Fibroblast of lung (primary cell): ENCODE data around the gene CHKA. TPM values are rescaled to one million over a fixed set of nuclear protein-coding genes. Genes with fewer than 3 reads are reported as not detected.
A peak's percentile ranks its signal among the peaks of the same experiment; 100 is the strongest.

Experiments
- DNase-seq, 2 donors: peaks; one replicate each; pipeline versions ENCODE4 v3.0.0 to v3.0.0-alpha.2; 2010; ENCODE audit warnings: low read depth in 2 of 2
- H2AFZ ChIP-seq: 2 replicates; pipeline ENCODE4 v1.5.1; 2012; ENCODE audit warnings: low read length, control low read depth, inconsistent platforms
- H3K27ac ChIP-seq: 2 replicates; pipeline ENCODE4 v1.5.1; 2011; ENCODE audit warnings: low read length, control low read depth; ENCODE audit not compliant: insufficient read depth
- H3K27me3 ChIP-seq: 2 replicates; pipeline ENCODE4 v1.5.1; 2011; ENCODE audit warnings: mild to moderate bottlenecking, low read length; ENCODE audit not compliant: control insufficient read depth, insufficient read depth
- H3K36me3 ChIP-seq: 2 replicates; pipeline ENCODE4 v1.5.1; 2011; ENCODE audit warnings: low read length; ENCODE audit not compliant: control insufficient read depth, insufficient read depth
- H3K4me1 ChIP-seq: 2 replicates; pipeline ENCODE4 v1.5.1; 2011; ENCODE audit warnings: low read length; ENCODE audit not compliant: control insufficient read depth, insufficient read depth; ENCODE audit errors: extremely low read depth
- H3K4me2 ChIP-seq: 2 replicates; pipeline ENCODE4 v1.5.1; 2011; ENCODE audit warnings: low read length, control low read depth; ENCODE audit not compliant: insufficient read depth; ENCODE audit errors: extremely low read depth
- H3K4me3 ChIP-seq, 4 experiments: fragments of 200-600 bp in 1 of 4; sonication (generic) in 1 of 4; replicated peaks in 1 of 4; 2 replicates each; pipeline ENCODE4 v1.5.1; 2011 to 2016; ENCODE audit warnings: low read length in 4 of 4, low read depth in 3 of 4, mild to moderate bottlenecking in 3 of 4, control low read depth in 2 of 4, inconsistent platforms in 1 of 4, mixed read lengths in 1 of 4; ENCODE audit not compliant: insufficient read depth in 1 of 4; ENCODE audit errors: control extremely low read depth in 1 of 4
- H3K79me2 ChIP-seq: 2 replicates; pipeline ENCODE4 v1.5.1; 2012; ENCODE audit warnings: mild to moderate bottlenecking, low read length, inconsistent platforms; ENCODE audit not compliant: control insufficient read depth, insufficient read depth
- H3K9ac ChIP-seq: 2 replicates; pipeline ENCODE4 v1.5.1; 2011; ENCODE audit warnings: mild to moderate bottlenecking, low read length, control low read depth; ENCODE audit not compliant: insufficient read depth
- H3K9me3 ChIP-seq: 2 replicates; pipeline ENCODE4 v1.5.1; 2012; ENCODE audit warnings: low read depth, low read length; ENCODE audit not compliant: control insufficient read depth, insufficient read depth
- H4K20me1 ChIP-seq: 2 replicates; pipeline ENCODE4 v1.5.1; 2011; ENCODE audit warnings: low read length; ENCODE audit not compliant: control insufficient read depth, insufficient read depth; ENCODE audit errors: extremely low read depth
- CTCF ChIP-seq, 2 donors: IDR thresholded peaks in 1 of 2; conservative IDR thresholded peaks in 1 of 2; 1 replicate in 1 of 2; 2 replicates in 1 of 2; pipeline ENCODE4 v1.5.1; 2011 to 2012; ENCODE audit warnings: low read length in 2 of 2, control low read depth in 1 of 2, inconsistent platforms in 1 of 2, low read depth in 1 of 2, mild to moderate bottlenecking in 1 of 2
- EZH2 ChIP-seq: IDR thresholded peaks from 2 replicates; pipeline ENCODE4 v1.5.1; 2012; ENCODE audit warnings: low read length, control low read depth, mild to moderate bottlenecking; ENCODE audit errors: missing control alignments
- polyA plus RNA-seq, 2 donors: library from polyadenylated mRNA; depleted of rRNA in 1 of 2; stranded (reverse) in 1 of 2; unstranded in 1 of 2; fragments of >200 nt; gene quantifications; 2 replicates each; pipeline ENCODE4 v1.2.1, GENCODE V29; 2011 to 2012; ENCODE audit warnings: missing spikeins in 1 of 2
- total RNA-seq: library from RNA; depleted of rRNA; stranded (reverse); fragments of >200 nt; gene quantifications from 2 replicates; pipeline ENCODE4 v1.2.1, GENCODE V29; 2014

The CHKA gene
- total and polyA plus RNA-seq, 2 donors (not counting 1 experiment from before 2014, with no cell fraction given), result 7.2 to 8.4 TPM

GRCh38 chr11:68002938-68003845, 118.0 kb downstream of the CHKA start:
- Histone ChIP-seq H3K36me3 (no peaks in the 10 kb centered on the region), H3K9ac (peak overlapping the region; percentile 20), H3K27me3 (no peaks in the 10 kb centered on the region), H3K4me1 (no peaks in the 10 kb centered on the region), H4K20me1 (no peaks in the 10 kb centered on the region), H3K27ac (no peak overlapping the region), H3K4me3 (peak overlapping the region; percentile 39 to 59 (median 50)), H3K9me3 (no peaks in the 10 kb centered on the region), H3K79me2 (no peaks in the 10 kb centered on the region), H2AFZ (no peak overlapping the region), H3K4me2 (peak overlapping the region; percentile 65)
- no peak for TF ChIP-seq EZH2
- TF ChIP-seq CTCF (conservative IDR thresholded peaks at IDR 0.05 in 1 of 2, IDR thresholded peaks at IDR 0.05 in 1 of 2; ENCODE audit: low read depth in 1 of 2, low read length in 2 of 2), result no peak
- DNase-seq, result no peak

Other genes with a start within 250 kb of the CHKA start
- 20.0 and 20.5 TPM in 2 replicates for gene UNC93B1, start 117.3 kb downstream of the CHKA start, total RNA-seq
- gene UNC93B1, start 117.3 kb downstream of the CHKA start, polyA plus RNA-seq, result 11.5 and 15.7 TPM in 2 replicates
- gene ALDH3B1, start 111.1 kb downstream of the CHKA start, total RNA-seq, result 24.9 and 57.6 TPM in 2 replicates
- gene ALDH3B1, start 111.1 kb downstream of the CHKA start, polyA plus RNA-seq, result 19.1 and 39.0 TPM in 2 replicates
- 88.1 and 148 TPM in 2 replicates for gene NDUFS8, start 90.7 kb downstream of the CHKA start, total RNA-seq
- 36.3 and 53.5 TPM in 2 replicates for gene NDUFS8, start 90.7 kb downstream of the CHKA start, polyA plus RNA-seq
- gene TCIRG1, start 82.4 kb downstream of the CHKA start, total RNA-seq, result 42.1 and 46.2 TPM in 2 replicates
- 24.7 and 26.7 TPM in 2 replicates for gene TCIRG1, start 82.4 kb downstream of the CHKA start, polyA plus RNA-seq
- 23.4 and 24.3 TPM in 2 replicates for gene KMT5B, start 91.9 kb upstream of the CHKA start, total RNA-seq
- gene KMT5B, start 91.9 kb upstream of the CHKA start, polyA plus RNA-seq, result 9.3 and 13.0 TPM in 2 replicates
- 14.1 and 25.4 TPM in 2 replicates for gene C11orf24, start 150.6 kb upstream of the CHKA start, total RNA-seq
- 45.6 TPM in 2 replicates for gene C11orf24, start 150.6 kb upstream of the CHKA start, polyA plus RNA-seq
- 20.8 and 22.0 TPM in 2 replicates for gene LRP5, start 191.2 kb upstream of the CHKA start, total RNA-seq
- gene LRP5, start 191.2 kb upstream of the CHKA start, polyA plus RNA-seq, result 3.5 and 3.8 TPM in 2 replicates